DMS 273 (cell line): ENCODE results near the gene CEP63.
A peak's percentile ranks its signal among the peaks of the same experiment; 100 is the strongest.
"Not testable (repeated sequence)": the region's sequence is repeated elsewhere in the genome, so short reads cannot be mapped to it uniquely, and the experiment has no call there.

Source experiments
- DNase-seq: peaks from one replicate; lab custom pipeline; 2025; ENCODE audit not compliant: unreplicated experiment; lab: John Stamatoyannopoulos, UW

Gene CEP63

GRCh38 chr3:134505485-134505884 lies 19.6 kb downstream of the CEP63 start:
- DNase-seq: no peak

GRCh38 chr3:134511500-134511899 lies 25.6 kb downstream of the CEP63 start:
- DNase-seq: no peak

DNA sequence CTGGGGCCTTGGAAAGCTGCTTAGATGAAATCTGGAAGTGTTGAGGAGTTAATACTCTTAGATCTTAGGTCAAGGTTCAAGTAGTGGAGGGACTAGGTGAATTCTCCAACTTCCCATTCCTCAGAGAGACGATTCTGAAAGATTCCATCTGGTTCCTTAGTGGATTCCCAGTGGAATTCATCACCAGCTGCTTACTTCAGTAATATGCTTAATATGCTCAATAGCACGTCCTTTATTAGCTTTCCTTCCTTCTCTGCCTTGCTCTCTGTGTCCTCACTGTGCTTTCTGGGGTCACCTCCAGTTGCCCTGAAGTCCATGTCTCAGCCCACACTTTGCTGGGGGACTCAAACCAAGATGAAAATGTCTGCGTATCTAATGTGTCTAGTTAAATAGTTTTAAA lies 31.0 kb downstream of the CEP63 start:
- peak; percentile 67 for DNase-seq

GRCh38 chr3:134517791-134518190 lies 31.9 kb downstream of the CEP63 start:
- no peak for DNase-seq

- DNase-seq: no peak
These were observed 36.7 kb downstream of the CEP63 start for GRCh38 chr3:134522541-134522940.

GRCh38 chr3:134525293-134525692 lies 39.4 kb downstream of the CEP63 start:
- no peak for DNase-seq

DNA sequence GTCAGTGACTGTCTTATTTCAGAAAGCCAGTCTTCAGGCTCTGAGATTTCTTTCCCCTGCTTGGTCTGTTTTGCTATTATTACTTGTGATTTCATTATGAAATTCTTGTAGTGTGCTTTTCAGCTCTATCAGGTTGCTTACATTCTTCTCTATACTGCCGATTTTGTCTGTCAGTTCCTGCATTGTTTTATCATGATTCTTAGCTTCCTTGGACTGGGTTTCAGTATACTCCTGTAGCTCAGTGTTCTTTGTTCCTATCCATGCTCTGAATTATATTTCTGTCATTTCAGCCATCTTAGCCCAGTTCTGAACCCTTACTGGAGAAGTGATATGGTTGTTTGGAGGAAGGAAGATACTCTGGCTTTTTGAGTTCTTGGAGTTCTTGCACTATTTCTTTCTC lies 40.5 kb downstream of the CEP63 start:
- DNase-seq: no peak

DNA sequence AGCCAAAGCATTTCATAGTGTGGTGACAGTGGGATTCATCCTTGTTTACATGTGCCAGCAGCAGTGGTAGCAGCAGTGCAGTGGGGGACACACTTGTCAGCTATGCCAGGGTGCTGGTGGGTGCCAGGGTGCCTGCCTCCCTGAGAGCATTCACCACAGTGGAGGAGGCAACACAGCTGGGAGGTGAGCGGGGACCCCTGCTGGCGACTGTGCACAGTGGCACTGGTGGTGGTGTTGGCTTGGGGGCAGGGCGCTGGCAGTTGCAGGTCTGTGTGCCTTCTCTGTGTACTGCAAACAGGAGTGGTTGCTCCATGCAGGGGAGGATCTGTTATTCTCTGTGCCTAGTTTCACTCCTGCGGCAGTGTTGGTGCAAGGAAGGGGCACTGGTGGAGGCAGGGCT lies 41.2 kb downstream of the CEP63 start:
- DNase-seq: peak; percentile 35

- DNase-seq: no peak
These were observed 41.8 kb downstream of the CEP63 start for GRCh38 chr3:134527538-134528186.

- DNase-seq: no peak
These were observed 47.6 kb downstream of the CEP63 start for GRCh38 chr3:134533493-134533892.

DNA sequence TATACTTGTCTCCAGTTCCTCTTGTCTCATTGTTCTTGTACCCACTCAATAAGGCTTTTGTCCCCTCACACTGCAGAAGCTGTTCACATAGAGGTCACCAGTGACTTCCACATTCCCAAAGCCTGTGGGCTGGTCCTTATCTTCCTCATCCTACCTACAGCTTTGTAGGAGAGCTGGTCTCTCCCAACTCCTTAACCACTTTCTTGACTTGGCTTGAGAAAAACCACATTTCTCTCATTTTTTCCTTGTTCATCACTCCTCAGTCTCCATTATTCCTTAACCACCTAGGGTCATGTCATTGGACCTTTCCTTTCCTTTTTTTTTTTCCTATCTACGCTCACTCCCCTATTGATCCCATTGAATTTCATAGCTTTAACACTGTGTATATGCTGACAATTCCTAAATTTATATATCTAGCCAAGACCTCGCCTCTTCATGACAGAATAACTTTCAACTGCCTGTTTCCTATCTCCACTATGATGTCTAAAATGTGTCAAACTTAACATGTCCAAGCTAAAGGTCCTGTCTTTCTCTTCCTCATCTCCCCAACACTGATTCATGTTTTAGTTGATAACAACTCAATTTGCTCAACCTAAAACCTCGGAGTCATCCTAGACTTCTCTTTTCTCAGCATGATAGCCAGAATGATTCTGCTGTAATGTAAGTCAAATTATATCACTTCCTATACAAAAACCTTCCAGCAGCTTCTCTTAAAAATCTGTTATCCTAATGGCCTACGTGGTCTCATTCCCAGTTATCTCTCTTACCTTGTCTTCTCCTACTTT lies 49.5 kb downstream of the CEP63 start:
- DNase-seq: no peak

GRCh38 chr3:134536781-134537180 lies 50.9 kb downstream of the CEP63 start:
- no peak for DNase-seq

GRCh38 chr3:134542287-134542958 lies 56.6 kb downstream of the CEP63 start:
- no peak for DNase-seq

DNA sequence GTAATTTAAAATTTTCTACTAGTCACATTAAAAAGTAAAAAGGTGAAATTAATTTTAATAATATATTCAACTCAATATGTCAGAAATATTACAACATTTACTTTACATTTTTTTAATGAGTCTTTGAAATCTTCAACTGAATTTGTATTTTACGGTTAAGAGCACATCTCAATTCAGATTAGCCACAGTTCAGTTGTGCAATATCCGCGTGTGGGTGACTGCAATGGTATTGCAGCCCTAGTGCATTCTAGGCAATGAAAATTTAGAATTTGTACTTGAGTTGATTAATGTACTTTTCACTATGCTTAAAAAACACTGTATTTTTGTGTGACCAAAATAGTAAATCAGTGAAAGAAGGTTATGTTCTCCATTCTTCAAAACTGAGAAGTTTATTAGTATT lies 57.3 kb downstream of the CEP63 start:
- no peak for DNase-seq

- DNase-seq: no peak
These were observed 58.5 kb downstream of the CEP63 start for GRCh38 chr3:134544316-134544715.

DNA sequence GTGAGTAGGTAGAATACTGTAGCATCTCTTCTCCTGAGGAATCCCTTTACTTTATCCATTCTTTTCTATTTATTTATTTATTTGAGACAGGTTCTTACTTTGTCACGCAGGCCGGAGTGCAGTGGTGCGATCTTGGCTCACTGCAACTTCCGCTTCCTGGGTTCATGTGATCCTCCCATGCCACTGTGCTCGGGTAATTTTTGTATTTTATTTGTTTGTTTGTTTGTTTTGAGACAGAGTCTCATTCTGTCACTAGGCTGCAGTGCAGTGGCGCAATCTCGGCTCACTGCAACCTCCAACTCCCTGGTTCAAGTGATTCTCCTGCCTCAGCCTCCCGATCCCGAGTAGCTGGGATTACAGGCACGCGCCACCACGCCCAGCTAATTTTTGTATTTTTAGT lies 58.9 kb downstream of the CEP63 start:
- DNase-seq: not testable (repeated sequence)

GRCh38 chr3:134545818-134546217 lies 60.0 kb downstream of the CEP63 start:
- DNase-seq: no peak

GRCh38 chr3:134552784-134553183 lies 66.9 kb downstream of the CEP63 start:
- DNase-seq: no peak

- DNase-seq: no peak
These were observed 73.7 kb downstream of the CEP63 start for GRCh38 chr3:134559591-134559990.

GRCh38 chr3:134562055-134562454 lies 76.2 kb downstream of the CEP63 start:
- DNase-seq: no peak

- no peak for DNase-seq
These were observed 77.7 kb downstream of the CEP63 start for GRCh38 chr3:134563601-134564000.

DNA sequence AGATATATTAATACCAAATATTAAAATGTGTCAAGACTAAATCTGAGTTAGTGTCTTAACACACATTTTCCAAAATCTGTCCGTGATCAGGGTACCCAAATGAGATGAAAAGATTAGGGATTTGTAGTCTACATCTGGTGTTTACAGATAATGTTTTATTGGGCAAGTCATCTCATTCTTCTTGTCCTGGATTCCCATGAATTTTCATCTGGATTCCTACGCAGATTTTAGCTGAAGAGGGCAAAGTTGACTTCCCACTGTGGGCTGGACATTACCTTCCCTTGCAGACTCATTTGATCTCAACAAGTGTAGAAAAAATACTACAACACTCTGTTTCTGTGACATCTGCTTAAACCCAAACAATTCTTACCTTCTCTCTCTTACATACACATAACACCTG lies 79.1 kb downstream of the CEP63 start:
- DNase-seq: no peak
